T-cell (primary cell): ENCODE data around the gene TFF2. TPM values are rescaled to one million over a fixed set of nuclear protein-coding genes. Genes with fewer than 3 reads are reported as not detected.

Source experiments
- ATAC-seq, 4 experiments: fragments of 200-7000 bp in 3 of 4; fragments of 150-1000 bp in 1 of 4; cut with Tn5 transposase; replicated peaks in 1 of 4; 1 replicate in 3 of 4; 2 replicates in 1 of 4; pipeline ENCODE4 v1.10.0; 2021; ENCODE audit warnings: moderate library complexity in 3 of 4, mild to moderate bottlenecking in 2 of 4, moderate number of reproducible peaks in 1 of 4
- CTCF ChIA-PET, 2 donors: fragments of 300-600 bp; sonication (Branson Sonifier 250); formaldehyde crosslinking; loops; one replicate each; lab custom pipeline; 2022; ENCODE audit warnings: antibody characterized with exemption in 2 of 2; lab: Charles Lee
- POLR2A ChIA-PET, 2 donors: fragments of 300-600 bp; sonication (Branson Sonifier 250); formaldehyde crosslinking; loops; one replicate each; lab custom pipeline; 2022; ENCODE audit warnings: antibody characterized with exemption in 2 of 2; lab: Charles Lee
- DNase-seq, 35 experiments: peaks; one replicate each; pipeline versions ENCODE4 v3.0.0 to v3.0.0-alpha.2; 2013 to 2023
- H3K27ac ChIP-seq: one replicate; pipeline ENCODE4 v1.5.1; 2013; ENCODE audit warnings: low read length
- H3K27me3 ChIP-seq, 2 experiments: replicated peaks in 1 of 2; 1 replicate in 1 of 2; 2 replicates in 1 of 2; pipeline versions ENCODE4 v1.6.1 to v1.7.0; 2013; ENCODE audit warnings: low read length in 1 of 2, mixed read lengths in 1 of 2; ENCODE audit not compliant: control insufficient read depth in 2 of 2, insufficient read depth in 2 of 2; ENCODE audit errors: extremely low read depth in 1 of 2
- H3K36me3 ChIP-seq, 2 donors: 1 replicate in 1 of 2; 2 replicates in 1 of 2; pipeline versions ENCODE4 v1.6.1 to v1.7.0; 2013; ENCODE audit warnings: low read length in 1 of 2; ENCODE audit not compliant: control insufficient read depth in 2 of 2, insufficient read depth in 1 of 2; ENCODE audit errors: extremely low read depth in 1 of 2
- H3K4me1 ChIP-seq, 2 experiments: 1 replicate in 1 of 2; 2 replicates in 1 of 2; pipeline versions ENCODE4 v1.6.1 to v1.7.0; 2013; ENCODE audit warnings: low read length in 2 of 2, mixed read lengths in 1 of 2; ENCODE audit not compliant: insufficient read depth in 2 of 2, control insufficient read depth in 1 of 2; ENCODE audit errors: extremely low read depth in 1 of 2
- H3K4me3 ChIP-seq, 2 donors: 1 replicate in 1 of 2; 2 replicates in 1 of 2; pipeline versions ENCODE4 v1.5.1 to v1.7.0; 2013; ENCODE audit warnings: mild to moderate bottlenecking in 2 of 2, low read length in 1 of 2, moderate library complexity in 1 of 2; ENCODE audit not compliant: control insufficient read depth in 1 of 2; ENCODE audit errors: extremely low read depth in 1 of 2
- H3K9me3 ChIP-seq: 2 replicates; pipeline ENCODE4 v1.7.0; 2013
- H3K27ac Mint-ChIP-seq, 2 donors: one replicate each; pipeline ENCODE4 v1.8.0; 2020 to 2021; ENCODE audit warnings: mild to moderate bottlenecking in 2 of 2, mixed read lengths in 2 of 2
- H3K27me3 Mint-ChIP-seq, 2 donors: one replicate each; pipeline ENCODE4 v1.8.0; 2021 to 2022; ENCODE audit warnings: mixed read lengths in 2 of 2
- H3K36me3 Mint-ChIP-seq: one replicate; pipeline ENCODE4 v1.8.0; 2021; ENCODE audit warnings: mixed read lengths
- H3K4me1 Mint-ChIP-seq, 3 donors: one replicate each; pipeline ENCODE4 v1.8.0; 2020 to 2022; ENCODE audit warnings: mixed read lengths in 3 of 3, mild to moderate bottlenecking in 1 of 3
- H3K4me3 Mint-ChIP-seq, 3 donors: one replicate each; pipeline ENCODE4 v1.8.0; 2020 to 2022; ENCODE audit warnings: mild to moderate bottlenecking in 3 of 3, mixed read lengths in 3 of 3, moderate library complexity in 3 of 3
- H3K9me3 Mint-ChIP-seq, 3 donors: one replicate each; pipeline ENCODE4 v1.8.0; 2020 to 2022; ENCODE audit warnings: mixed read lengths in 3 of 3
- WGBS: methylation state at CpG from one replicate; pipeline ENCODE4 v1.1.5; 2013; ENCODE audit warnings: missing lambda C conversion rate; ENCODE audit not compliant: insufficient coverage; 5-methylcytosine and 5-hydroxymethylcytosine counted together
- total RNA-seq, 35 experiments: library from RNA in 6 of 35; stranded (reverse) in 6 of 35; fragments of 120-200 nt in 1 of 35; gene quantifications; one replicate each; pipeline versions ENCODE4 v1.2.1 to v1.2.4 and lab custom pipeline; 2013 to 2026

Gene TFF2
- total RNA-seq, 5 donors from 2014 or later (not counting 1 experiment from before 2014, with no cell fraction given): 0.38 TPM; not detected in 4

GRCh38 chr21:42395905-42396651, 45.3 kb upstream of the TFF2 start, which contains the start of gene TMPRSS3:
Gene TMPRSS3, minus strand, starts transcription at chr21:42396052. Its CDS starts 635 bp downstream, at chr21:42395417.
- ChIA-PET POLR2A (no interaction called here), CTCF (no interaction called here)
- H3K36me3 ChIP-seq: no peaks in the 10 kb centered on the region
- DNase-seq (no peak), ATAC-seq (no peak)
- H3K9me3 ChIP-seq: no peaks in the 10 kb centered on the region
- Mint-ChIP-seq H3K27ac (peak within 1 kb of the TSS in 1 of 2 donors; percentile 52), H3K36me3 (no peaks in the 10 kb centered on the region), H3K4me3 (no peak within 1 kb of the TSS), H3K27me3 (no peaks in the 10 kb centered on the region), H3K4me1 (peaks cover 55 to 70% (median 64%) of the 10 kb centered on the region in 3 donors), H3K9me3 (no peaks in the 10 kb centered on the region)
- no peaks in the 10 kb centered on the region for H3K27me3 ChIP-seq
- 97% methylated on average over 5 of the region's 17 CpGs for WGBS
- no peak within 1 kb of the TSS for H3K27ac ChIP-seq
- H3K4me1 ChIP-seq: peaks cover 40 to 48% of the 10 kb centered on the region in 2 experiments
- no peak within 1 kb of the TSS for H3K4me3 ChIP-seq

- ATAC-seq (no peak), DNase-seq (no peak)
- Mint-ChIP-seq H3K27ac (peak overlapping the region in 1 of 2 donors; percentile 52), H3K9me3 (no peaks in the 10 kb centered on the region), H3K36me3 (no peaks in the 10 kb centered on the region), H3K4me1 (peaks cover 55 to 70% (median 68%) of the 10 kb centered on the region in 3 donors), H3K27me3 (no peaks in the 10 kb centered on the region), H3K4me3 (no peak overlapping the region)
- H3K36me3 ChIP-seq: no peaks in the 10 kb centered on the region
- H3K27me3 ChIP-seq: no peaks in the 10 kb centered on the region
- POLR2A ChIA-PET: interaction anchor here (0.6 kb wide), 2 partner anchors 32 to 156 kb away, joined by 4 to 6 read pairs; no protein-coding TSS in a partner anchor
- 93% methylated on average over 7 of the region's 11 CpGs for WGBS
- peaks cover 44% of the 10 kb centered on the region in 2 experiments for H3K4me1 ChIP-seq
- H3K27ac ChIP-seq: no peak overlapping the region
- no peak overlapping the region for H3K4me3 ChIP-seq
- CTCF ChIA-PET: interaction anchor here in 1 of 2 donors (0.6 kb wide), 2 partner anchors 13 to 43 kb away, joined by 7 to 15 read pairs; no protein-coding TSS in a partner anchor
- no peaks in the 10 kb centered on the region for H3K9me3 ChIP-seq
Measured at GRCh38 chr21:42395302-42395701, 44.5 kb upstream of the TFF2 start.

GRCh38 chr21:42393443-42393950, 42.7 kb upstream of the TFF2 start:
- Mint-ChIP-seq H3K4me1 (peaks cover 59 to 77% (median 74%) of the 10 kb centered on the region in 3 donors), H3K4me3 (peak overlapping the region; percentile 21 to 67 (median 37)), H3K9me3 (no peaks in the 10 kb centered on the region), H3K36me3 (no peaks in the 10 kb centered on the region), H3K27ac (peak overlapping the region; percentile 60 to 62), H3K27me3 (no peaks in the 10 kb centered on the region)
- DNase-seq: no peak
- no peaks in the 10 kb centered on the region for H3K36me3 ChIP-seq
- WGBS: 20% methylated on average over 1 of the region's 8 CpGs
- ATAC-seq: peak in 2 of 4 experiments; percentile 9 to 17
- ChIA-PET POLR2A (interaction anchor here in 1 of 2 donors (0.6 to 2.7 kb wide), 2 partner anchors 11 to 157 kb away, joined by 3 to 12 read pairs; partner anchors contain the start of gene UBASH3A), CTCF (interaction anchor here (0.6 to 1.9 kb wide), 3 partner anchors 10 to 460 kb away, joined by 3 to 8 read pairs (median 3); partner anchors contain the start of gene UBASH3A (in 1 of the 2))
- no peak overlapping the region for H3K4me3 ChIP-seq
- H3K27me3 ChIP-seq: no peaks in the 10 kb centered on the region
- peaks cover 49 to 51% of the 10 kb centered on the region in 2 experiments for H3K4me1 ChIP-seq
- H3K27ac ChIP-seq: peak overlapping the region; percentile 6
- no peaks in the 10 kb centered on the region for H3K9me3 ChIP-seq

- peak; percentile 91 to 98 (median 94) for ATAC-seq
- no peaks in the 10 kb centered on the region for H3K36me3 ChIP-seq
- Mint-ChIP-seq H3K27ac (peak overlapping the region; percentile 62 to 68), H3K36me3 (no peaks in the 10 kb centered on the region), H3K9me3 (no peaks in the 10 kb centered on the region), H3K27me3 (no peaks in the 10 kb centered on the region), H3K4me3 (peak overlapping the region; percentile 21 to 67 (median 37)), H3K4me1 (peaks cover 53 to 77% (median 74%) of the 10 kb centered on the region in 3 donors)
- ChIA-PET POLR2A (interaction anchor here in 1 of 2 donors (0.6 to 2.7 kb wide), 2 partner anchors 11 to 156 kb away, joined by 3 to 12 read pairs; partner anchors contain the start of gene UBASH3A), CTCF (interaction anchor here (0.6 to 1.9 kb wide), 4 partner anchors 11 to 461 kb away, joined by 3 to 8 read pairs (median 3); partner anchors contain the start of gene UBASH3A (in 1 of the 2))
- H3K9me3 ChIP-seq: no peaks in the 10 kb centered on the region
- H3K4me3 ChIP-seq: peak overlapping the region; percentile 3 to 19
- peaks cover 43 to 45% of the 10 kb centered on the region in 2 experiments for H3K4me1 ChIP-seq
- H3K27me3 ChIP-seq: no peaks in the 10 kb centered on the region
- DNase-seq: peak in 8 of 35 experiments; percentile 20 to 67 (median 37)
- H3K27ac ChIP-seq: peak overlapping the region; percentile 6
- WGBS: 53% methylated on average over 9 of the region's 17 CpGs
Measured at GRCh38 chr21:42392731-42393442, 42.1 kb upstream of the TFF2 start.

- POLR2A ChIA-PET: no interaction called here
Measured at GRCh38 chr21:42391297-42391696, 40.5 kb upstream of the TFF2 start.

More at GRCh38 chr21:42391297-42391696, 40.5 kb upstream of the TFF2 start:
- Histone ChIP-seq H3K4me1 (peaks cover 36 to 41% of the 10 kb centered on the region in 2 experiments), H3K9me3 (no peaks in the 10 kb centered on the region), H3K36me3 (no peaks in the 10 kb centered on the region), H3K27ac (no peak overlapping the region), H3K27me3 (no peaks in the 10 kb centered on the region), H3K4me3 (no peak overlapping the region)
- peak overlapping the region in 1 of 2 donors; percentile 44 for H3K27ac Mint-ChIP-seq
- H3K27me3 Mint-ChIP-seq: no peaks in the 10 kb centered on the region
- WGBS: 100% methylated on average over 3 of the region's 5 CpGs
- no peaks in the 10 kb centered on the region for H3K9me3 Mint-ChIP-seq
- H3K4me1 Mint-ChIP-seq: peaks cover 50 to 80% (median 79%) of the 10 kb centered on the region in 3 donors
- DNase-seq (no peak), ATAC-seq (no peak)
- no peaks in the 10 kb centered on the region for H3K36me3 Mint-ChIP-seq
- peak overlapping the region in 1 of 3 donors; percentile 67 for H3K4me3 Mint-ChIP-seq
- CTCF ChIA-PET: no interaction called here
